HFF-Myc (cell line): ENCODE results near the gene SLC37A2.

Experiments
- DNase-seq: peaks from one replicate; pipeline ENCODE4 v3.0.0-alpha.2; 2011; ENCODE audit warnings: low read depth; ENCODE audit errors: extremely low read depth
- H3K4me3 ChIP-seq: replicated peaks from 2 replicates; pipeline ENCODE4 v1.5.1; 2011; ENCODE audit warnings: low read depth, mild to moderate bottlenecking, control low read depth, low read length
- CTCF ChIP-seq: IDR thresholded peaks from 2 replicates; pipeline ENCODE4 v1.5.1; 2012; ENCODE audit warnings: mild to moderate bottlenecking, low read depth, low read length, control low read depth; ENCODE audit errors: missing control alignments

The SLC37A2 gene

GRCh38 chr11:125092669-125093068 is 29.6 kb downstream of the SLC37A2 start:
- no peak overlapping the region for H3K4me3 ChIP-seq
- no peak for TF ChIP-seq CTCF
- no peak for DNase-seq

- no peak for TF ChIP-seq CTCF
- DNase-seq, result no peak
These were observed 30.4 kb downstream of the SLC37A2 start for GRCh38 chr11:125093502-125093901.

GRCh38 chr11:125094731-125095130 is 31.6 kb downstream of the SLC37A2 start:
- no peak for TF ChIP-seq CTCF
- no peak for DNase-seq
- no peak overlapping the region for H3K4me3 ChIP-seq

More at GRCh38 chr11:125093502-125093901, 30.4 kb downstream of the SLC37A2 start:
- H3K4me3 ChIP-seq, result no peak overlapping the region

GRCh38 chr11:125100136-125100535 is 37.0 kb downstream of the SLC37A2 start:
- no peak for DNase-seq
- no peak overlapping the region for H3K4me3 ChIP-seq
- no peak for TF ChIP-seq CTCF

GRCh38 chr11:125101596-125101995 is 38.5 kb downstream of the SLC37A2 start:
- no peak for DNase-seq
- H3K4me3 ChIP-seq, result no peak overlapping the region
- no peak for TF ChIP-seq CTCF

- H3K4me3 ChIP-seq, result no peak overlapping the region
- DNase-seq, result no peak
- no peak for TF ChIP-seq CTCF
These were observed 38.9 kb downstream of the SLC37A2 start for GRCh38 chr11:125102025-125102424.

- no peak for TF ChIP-seq CTCF
- DNase-seq, result no peak
- no peak overlapping the region for H3K4me3 ChIP-seq
These were observed 39.4 kb downstream of the SLC37A2 start for GRCh38 chr11:125102510-125102909.
